HG02981 (cell line): ENCODE data around the gene ARSK.

Experiments used
- ATAC-seq: cut with Tn5 transposase; IDR thresholded peaks from one replicate; pipeline ENCODE4 v1.9.1; 2021; ENCODE audit warnings: mild to moderate bottlenecking, moderate library complexity; ENCODE audit not compliant: unreplicated experiment

ARSK gene

DNA sequence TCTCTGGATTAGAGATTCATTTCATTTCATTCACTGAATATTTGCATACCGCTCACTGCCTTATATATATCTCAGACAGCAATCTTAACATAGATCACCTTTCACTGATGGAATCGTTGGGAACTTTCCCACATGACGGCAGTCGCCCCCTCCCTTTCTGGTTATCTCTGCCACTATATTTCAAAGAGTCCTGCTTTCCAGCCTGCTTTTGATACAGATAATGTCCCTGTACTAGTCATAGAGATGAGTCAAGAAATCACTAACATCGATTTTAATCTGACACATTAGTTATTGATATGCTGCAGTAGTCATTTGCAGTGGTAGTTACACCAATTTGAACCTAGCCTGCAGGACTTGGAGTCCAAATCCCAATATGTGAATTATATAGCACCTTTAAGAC lies 8.5 kb downstream of the ARSK start:
- ATAC-seq, result no peak

DNA sequence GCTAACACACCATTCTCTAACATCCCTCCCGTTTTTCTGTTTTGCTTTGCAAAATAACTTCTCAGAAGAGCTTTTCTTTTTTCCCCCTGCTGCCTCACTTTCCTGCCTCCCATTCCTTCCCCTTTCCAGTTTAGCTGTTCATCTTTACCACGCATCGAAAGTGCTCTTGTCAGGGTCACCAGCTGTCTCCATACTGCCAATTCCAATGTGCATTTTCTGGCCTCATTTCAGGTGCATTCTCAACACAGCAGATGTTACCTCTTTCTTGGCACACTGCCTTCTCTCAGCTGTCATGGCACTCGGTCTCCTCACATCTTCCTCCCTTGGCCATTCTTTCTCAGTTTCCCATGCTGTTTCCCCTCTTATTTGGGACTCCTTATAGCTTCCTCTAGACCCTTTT lies 9.5 kb downstream of the ARSK start:
- ATAC-seq, result no peak

DNA sequence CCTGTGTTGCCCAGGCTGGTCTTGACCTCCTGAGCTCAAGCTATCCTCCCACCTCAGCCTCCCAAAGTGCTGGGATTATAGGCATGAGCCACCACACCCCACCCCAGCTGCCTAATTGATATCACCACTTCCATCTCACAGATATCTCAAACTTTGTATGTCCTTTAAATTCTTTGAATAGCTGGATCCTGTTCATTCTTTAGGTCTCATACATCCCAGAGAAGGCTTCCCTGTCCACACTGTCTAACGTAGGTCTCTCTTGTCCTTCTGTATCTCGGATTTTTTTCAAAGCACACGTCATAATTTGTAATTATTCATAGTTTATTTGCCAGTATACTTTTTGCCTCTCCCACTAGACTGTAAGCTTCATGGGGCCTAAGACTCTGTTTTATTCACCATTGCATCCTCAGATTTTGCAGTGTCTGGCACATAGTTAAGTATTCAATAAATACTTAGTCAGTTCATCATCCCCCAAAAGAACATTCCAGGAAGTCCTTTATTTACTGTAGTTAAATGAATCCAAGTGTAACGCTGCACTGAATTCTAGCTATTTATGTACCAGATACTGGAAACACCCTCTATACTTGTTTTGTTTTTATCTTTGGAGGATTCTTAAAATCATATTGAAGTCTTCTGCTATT lies 10.5 kb downstream of the ARSK start:
- ATAC-seq, result no peak

DNA sequence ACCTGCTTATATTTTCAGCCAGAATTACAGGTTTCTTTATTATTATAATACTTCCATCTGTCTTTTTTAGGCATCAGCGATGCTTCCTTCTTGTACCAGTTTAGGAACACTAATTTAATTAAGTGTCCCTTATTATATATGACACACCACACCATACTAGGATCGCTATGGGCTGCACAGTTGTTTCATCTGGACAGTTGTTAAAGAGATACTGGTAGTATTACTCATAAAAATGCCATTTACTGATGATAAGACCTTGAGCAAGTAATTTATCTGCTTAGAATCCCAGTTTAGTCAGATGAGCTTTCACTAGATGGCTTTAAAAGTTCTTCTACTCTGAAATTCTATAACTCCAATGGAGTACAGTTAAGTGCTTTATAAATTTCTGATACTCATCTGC lies 17.1 kb downstream of the ARSK start:
- ATAC-seq, result no peak

DNA sequence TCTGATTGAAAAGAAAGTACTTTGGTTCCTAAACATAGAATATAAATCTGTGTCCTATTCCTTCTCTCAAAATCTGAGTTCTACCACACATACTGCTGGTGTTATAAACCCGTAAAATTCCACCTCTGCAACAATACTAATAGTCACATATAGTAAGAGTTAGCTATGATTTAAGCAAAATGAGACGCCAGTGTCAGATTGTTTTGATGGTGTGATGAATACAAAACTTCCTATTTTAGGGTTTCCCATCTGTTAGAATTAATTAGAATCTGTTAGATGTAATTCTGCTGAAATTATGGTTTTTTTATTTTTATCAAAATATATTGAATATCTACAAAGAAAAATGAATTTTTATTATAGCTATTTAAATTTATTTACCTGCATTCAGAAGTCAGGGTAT lies 26.7 kb downstream of the ARSK start:
- ATAC-seq, result no peak

DNA sequence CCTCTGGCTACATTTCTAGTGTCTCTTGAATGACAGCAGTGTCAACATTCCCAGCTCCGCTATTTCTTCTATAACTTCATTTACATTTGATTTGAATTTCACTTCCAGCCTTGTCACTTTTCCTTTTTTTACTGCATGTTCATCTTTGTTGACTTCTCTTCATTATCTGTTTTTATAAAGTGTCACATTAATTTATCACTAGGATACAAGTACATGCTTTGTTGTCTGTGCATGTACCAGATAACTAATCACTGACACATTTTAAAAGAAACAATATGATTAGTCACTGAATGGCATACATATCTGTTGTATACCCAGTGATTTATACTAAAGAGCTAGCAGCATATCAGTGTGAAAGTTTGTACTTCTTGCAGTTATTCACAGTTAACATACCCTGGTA lies 29.1 kb downstream of the ARSK start:
- no peak for ATAC-seq

DNA sequence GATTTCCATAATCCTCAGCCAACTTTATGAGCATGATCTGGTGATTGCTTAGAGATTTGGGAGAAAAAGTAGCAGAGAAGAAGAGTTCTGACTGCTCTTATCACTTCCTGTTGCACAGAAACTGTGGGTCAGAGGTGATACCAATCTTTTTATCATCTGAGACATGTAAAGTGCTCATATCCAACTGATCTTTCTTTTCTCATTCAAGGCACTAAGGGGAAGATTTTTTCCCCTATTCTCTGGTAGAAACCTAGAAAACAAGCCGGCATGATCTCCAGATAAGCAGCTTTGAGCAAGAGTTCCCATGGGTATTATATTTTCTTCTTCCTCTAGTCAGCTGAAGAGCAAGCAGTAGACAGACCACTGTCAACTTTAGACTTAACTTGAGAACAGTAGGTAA lies 36.0 kb downstream of the ARSK start:
- no peak for ATAC-seq

DNA sequence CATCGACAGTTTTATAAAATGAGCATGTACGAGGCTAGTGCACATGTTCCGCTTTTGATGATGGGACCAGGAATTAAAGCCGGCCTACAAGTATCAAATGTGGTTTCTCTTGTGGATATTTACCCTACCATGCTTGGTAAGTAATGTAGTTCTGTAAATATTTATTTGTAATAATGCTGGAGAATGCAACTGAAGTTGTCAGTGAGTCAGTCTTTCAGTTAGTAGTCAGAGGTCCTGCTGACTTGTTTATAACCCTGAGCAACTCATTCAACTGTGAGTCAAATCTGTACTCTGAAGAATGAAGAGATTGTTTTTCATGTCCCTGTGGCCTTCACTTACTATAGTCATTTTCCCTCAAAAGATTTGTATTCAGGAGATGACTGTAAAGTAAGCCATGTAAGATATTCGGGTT lies 36.6 kb downstream of the ARSK start:
- ATAC-seq, result peak; percentile 80

DNA sequence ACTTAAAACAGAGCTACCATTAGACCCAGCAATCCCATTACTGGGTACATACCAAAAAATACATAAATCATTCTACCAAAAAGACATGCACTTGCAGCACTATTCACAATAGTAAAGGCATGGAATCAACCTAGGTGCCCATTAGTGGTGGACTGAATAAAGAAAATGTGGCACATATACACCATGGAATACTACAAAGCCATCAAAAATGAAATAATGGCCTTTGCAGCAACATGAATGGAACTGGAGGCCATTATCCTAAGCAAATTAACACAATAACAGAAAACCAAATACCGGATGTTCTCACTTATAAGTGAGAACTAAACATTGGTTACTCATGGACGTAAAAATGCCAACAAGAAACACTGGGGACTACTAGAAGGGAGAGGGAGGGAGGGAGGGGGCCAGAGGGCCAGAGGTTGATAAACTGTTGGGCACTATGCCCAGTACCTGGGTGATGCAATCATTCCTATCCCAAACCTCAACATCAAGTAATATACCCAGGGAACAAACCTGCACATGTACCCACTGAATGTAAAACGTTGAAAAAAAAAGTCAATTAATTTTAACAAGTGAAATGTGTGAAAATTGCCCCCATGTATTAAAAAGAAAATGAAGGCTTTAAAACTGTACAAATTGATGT lies 40.5 kb downstream of the ARSK start:
- ATAC-seq, result no peak

DNA sequence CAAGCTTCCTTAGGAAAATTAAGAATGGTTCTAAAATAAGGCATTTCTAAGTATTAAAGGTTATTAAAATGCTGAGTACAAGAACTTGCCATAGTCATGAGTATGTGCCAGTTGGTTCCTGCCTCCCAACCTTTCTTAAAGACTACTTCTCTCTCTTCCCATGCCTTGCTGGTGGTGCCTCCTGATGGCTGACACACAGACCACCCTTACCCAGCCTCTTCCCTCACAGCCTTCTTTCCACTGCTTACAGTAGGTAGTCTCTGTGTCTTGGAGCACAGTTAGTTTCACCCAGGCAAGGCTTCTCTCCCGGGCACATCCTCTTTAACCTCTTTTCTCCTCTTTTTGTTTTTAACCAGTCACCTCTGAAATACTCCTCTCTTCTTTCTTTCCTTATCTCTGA lies 44.4 kb downstream of the ARSK start:
- ATAC-seq, result no peak

DNA sequence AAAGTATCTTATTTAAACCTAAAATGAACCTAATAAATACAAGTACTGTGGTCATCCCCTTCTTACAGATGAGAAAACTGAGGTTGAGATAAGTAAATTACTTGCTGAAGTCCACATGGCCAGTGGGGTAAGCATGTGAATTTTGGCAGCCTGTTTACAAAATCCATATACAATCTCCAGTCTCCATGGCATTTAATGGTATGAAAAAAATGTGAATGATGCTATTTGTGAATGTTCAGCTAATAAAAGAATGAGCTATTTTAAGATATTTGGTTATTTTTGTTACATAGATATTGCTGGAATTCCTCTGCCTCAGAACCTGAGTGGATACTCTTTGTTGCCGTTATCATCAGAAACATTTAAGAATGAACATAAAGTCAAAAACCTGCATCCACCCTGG lies 45.7 kb downstream of the ARSK start:
- ATAC-seq, result no peak

DNA sequence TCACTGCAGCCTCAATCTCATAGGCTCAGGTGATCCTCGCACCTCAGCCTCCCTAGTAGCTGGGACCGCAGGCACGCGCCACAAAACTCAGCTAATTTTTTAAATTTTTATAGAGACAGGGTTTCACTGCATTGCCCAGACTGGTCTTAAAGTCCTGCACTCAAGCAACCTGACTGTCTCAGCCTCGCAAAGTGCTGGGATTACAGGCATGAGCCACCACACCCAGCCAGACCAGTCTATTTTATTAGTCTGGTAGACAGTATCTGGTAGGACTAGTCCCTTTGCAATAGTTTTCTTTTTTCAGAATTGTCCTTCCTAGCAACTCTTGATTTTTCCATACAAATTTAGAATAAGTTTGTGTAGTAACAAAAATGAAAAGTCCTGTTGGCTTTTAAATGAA lies 50.9 kb downstream of the ARSK start:
- ATAC-seq, result no peak

DNA sequence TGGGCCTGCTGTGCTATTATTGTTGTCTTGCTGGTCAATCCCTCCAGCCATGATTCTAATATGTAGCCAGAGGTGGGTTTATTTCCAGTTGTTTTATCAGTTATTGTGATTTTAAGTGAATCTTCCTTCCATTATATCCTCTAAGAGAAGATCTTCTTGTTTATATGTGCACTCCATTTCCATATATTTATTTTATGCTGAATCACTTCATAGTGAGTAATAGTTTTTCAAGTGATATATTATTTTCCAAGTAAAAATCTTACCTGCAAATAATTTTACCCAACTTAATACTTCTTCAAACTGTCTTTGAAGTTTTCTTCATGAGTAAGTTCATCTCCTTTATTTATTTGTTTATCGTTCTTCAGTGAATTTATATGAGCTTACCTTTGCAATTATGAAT lies 51.5 kb downstream of the ARSK start:
- no peak for ATAC-seq

DNA sequence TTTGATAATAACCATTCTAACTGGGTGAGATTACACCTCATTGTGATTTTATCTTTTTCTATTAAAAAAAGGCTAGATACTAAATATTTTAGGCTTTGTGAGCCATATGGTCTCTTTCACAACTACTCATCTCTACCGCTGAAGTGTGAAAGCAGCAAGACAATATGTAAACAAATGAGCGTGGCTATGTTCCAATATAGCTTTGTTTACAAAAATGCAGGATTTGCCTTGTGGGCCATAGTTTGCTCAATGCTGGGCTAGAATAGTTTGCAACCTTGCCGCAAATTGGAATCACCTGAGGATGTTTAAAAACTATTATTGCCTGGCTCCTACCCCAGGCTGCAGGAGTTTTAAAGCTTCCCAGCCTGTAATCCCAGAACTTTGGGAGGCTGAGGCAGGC lies 54.8 kb downstream of the ARSK start:
- ATAC-seq, result no peak

DNA sequence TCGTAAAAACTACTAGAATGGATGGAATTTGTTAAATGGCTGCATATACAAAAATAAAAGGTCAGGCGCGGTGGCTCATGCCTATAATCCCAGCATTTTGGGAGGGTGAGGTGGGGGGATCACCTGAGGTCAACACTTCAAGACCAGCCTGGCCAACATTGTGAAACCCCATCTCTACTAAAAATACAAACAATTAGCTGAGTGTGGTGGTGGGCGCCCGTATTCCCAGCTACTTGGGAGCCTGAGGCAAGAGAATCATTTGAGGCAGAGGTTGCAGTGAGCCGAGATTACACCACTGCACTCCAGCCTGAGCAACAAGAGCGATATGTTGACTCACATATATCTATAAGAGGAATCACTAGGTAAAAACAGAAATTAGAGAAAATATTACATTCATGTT lies 55.6 kb downstream of the ARSK start:
- no peak for ATAC-seq

DNA sequence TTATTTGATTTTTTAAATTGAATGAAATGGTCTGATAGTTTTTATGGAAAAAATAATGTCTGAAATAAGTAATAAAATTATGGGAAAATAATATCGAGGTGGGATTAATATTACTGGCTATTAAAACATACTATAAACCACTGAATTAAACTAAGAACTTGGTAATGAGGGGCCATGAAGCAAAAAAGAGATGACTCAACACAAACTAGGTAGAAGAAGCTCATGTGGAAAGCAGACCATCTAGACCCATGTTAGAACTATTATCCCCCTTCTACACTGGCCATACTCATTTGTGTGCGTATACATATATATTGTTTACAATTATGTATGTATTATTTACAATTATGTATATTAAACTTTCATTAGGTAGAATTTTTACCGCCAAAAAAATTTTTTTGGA lies 56.5 kb downstream of the ARSK start:
- ATAC-seq, result no peak

DNA sequence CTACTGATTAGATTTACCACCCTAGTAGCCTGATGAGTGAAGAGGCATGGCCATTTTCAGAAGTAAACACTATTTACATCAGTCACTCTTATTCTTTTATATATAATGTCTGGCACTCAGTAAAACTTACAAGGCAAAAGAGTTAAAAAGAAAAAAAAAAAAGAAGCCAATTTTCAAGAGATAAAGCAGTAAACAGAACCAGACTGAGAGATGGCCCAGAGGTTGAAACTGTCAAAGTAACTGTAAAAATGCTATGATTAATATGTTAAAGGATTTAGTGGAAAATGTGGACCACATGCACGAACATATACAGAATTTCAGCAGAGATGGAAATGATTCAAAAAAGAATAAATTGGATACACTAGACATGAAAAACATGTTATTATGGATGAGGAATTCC lies 58.6 kb downstream of the ARSK start:
- no peak for ATAC-seq

DNA sequence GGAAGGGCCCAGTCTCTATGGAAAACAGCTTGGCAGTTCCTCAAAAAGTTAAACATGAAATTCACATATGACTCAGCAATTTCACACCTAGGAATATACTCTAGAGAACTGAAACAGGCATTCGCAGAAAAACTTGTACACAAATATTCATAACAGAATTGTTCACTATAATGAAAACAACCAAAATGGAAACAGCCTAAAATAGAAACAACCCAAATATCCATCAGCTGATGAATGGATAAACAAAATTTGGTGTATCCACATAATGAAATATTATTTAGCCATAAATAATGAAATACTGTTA lies 60.2 kb downstream of the ARSK start:
- no peak for ATAC-seq

DNA sequence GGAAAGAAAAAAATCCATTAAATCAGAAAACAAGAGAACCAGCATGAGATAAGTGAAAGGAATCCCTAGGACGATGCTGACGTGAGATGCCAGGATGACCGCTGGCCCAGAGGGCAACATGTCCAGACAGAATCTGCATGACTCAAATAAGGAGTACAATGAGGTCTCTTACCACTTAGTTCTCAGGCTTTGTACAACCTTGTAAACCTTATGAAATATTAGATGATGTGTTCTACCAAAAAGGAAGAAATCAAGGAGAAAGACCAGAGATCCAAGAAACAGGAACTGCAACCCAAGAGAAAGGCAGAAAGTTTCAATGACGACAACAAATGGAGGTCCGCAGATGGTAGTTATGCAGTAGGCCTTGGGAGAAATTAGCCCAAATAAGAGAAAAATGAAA lies 62.2 kb downstream of the ARSK start:
- no peak for ATAC-seq

DNA sequence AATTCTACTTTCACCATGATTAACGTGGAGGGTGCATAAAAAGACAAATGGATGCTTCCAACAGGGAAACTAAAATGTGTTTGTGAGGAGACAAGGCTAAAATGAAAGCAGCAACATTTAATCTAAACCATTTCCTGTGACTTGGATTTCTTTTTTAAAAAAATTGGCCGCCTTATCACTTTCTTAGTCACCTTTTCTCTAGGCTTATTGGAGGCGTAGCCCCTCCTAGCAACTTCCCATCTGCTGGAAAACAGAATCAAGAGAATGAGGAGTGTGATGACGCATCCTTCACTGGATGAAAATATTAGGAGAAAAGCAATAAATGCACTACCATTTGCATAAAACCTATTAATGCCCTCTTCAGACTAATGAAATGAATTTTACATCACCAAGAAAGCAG lies 64.2 kb downstream of the ARSK start:
- no peak for ATAC-seq

DNA sequence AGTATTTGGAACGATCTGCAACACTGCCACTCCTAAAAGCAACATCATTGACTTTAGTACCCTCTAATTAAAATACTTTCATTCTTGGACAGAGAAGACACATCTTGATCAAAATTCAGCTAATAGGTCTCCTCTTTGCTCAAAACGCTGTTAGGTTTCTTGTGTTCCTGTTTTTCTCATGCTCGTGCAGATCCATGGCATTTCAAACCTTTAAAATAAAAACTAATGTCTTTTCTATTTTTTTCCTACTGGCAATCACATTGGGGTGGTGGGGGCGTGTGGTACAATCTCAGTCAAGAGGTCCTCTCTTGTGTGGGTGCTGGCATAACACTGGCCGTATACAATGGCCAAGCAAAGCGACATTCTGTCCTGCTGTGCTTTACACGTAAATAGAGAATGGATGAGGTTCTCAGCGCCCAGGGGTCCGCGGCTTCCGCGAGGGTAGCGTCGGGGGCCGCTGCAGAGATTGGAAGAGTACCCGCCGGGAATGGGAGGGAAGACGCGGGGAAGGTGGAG lies 64.7 kb downstream of the ARSK start:
- no peak for ATAC-seq

DNA sequence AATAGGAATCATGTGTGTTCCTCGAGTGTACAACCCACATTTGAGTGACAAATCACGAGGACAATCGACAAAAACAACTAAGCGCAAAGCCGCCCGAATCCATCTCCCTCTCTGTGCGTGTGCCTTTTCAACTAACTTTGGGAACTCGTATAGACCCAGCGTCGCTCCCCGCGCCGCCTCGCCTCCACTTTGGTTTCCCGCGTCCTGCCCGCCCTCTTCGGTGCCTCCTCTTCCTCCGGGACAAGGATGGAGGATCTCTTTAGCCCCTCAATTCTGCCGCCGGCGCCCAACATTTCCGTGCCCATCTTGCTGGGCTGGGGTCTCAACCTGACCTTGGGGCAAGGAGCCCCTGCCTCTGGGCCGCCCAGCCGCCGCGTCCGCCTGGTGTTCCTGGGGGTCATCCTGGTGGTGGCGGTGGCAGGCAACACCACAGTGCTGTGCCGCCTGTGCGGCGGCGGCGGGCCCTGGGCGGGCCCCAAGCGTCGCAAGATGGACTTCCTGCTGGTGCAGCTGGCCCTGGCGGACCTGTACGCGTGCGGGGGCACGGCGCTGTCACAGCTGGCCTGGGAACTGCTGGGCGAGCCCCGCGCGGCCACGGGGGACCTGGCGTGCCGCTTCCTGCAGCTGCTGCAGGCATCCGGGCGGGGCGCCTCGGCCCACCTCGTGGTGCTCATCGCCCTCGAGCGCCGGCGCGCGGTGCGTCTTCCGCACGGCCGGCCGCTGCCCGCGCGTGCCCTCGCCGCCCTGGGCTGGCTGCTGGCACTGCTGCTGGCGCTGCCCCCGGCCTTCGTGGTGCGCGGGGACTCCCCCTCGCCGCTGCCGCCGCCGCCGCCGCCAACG lies 65.3 kb downstream of the ARSK start, which contains the start of gene GPR150:
TSS of gene GPR150 (plus strand) at position 58 of the 840 bp plus-strand sequence. CDS start at position 247, 189 bp downstream.
- ATAC-seq, result peak; percentile 66
